Small intestine (tissue), 7 donors: Measurements from ENCODE around the gene SUCNR1. TPM values are rescaled to one million over a fixed set of nuclear protein-coding genes. Genes with fewer than 3 reads are reported as not detected.
"Not testable (repeated sequence)": the region's sequence is repeated elsewhere in the genome, so short reads cannot be mapped to it uniquely, and the experiment has no call there.

Experiments
- DNase-seq, 2 donors: peaks; one replicate each; pipeline versions ENCODE4 v3.0.0 to v3.0.0-alpha.2; 2013
- FAIRE-seq: peaks from 2 replicates; lab custom pipeline; 2012; peaks lifted over from hg19 to GRCh38; lab: Jason Lieb, UNC
- H3K27ac ChIP-seq, 3 donors: one replicate each; pipeline ENCODE4 v1.5.1; 2013; ENCODE audit warnings: low read length in 2 of 3, mild to moderate bottlenecking in 2 of 3, control low read depth in 1 of 3, inconsistent platforms in 1 of 3, low read depth in 1 of 3, moderate library complexity in 1 of 3
- H3K27me3 ChIP-seq, 3 donors: one replicate each; pipeline ENCODE4 v1.6.1; 2013; ENCODE audit warnings: low read length in 3 of 3, inconsistent platforms in 1 of 3; ENCODE audit not compliant: control insufficient read depth in 3 of 3, insufficient read depth in 3 of 3
- H3K36me3 ChIP-seq, 3 donors: one replicate each; pipeline ENCODE4 v1.6.1; 2013; ENCODE audit warnings: low read length in 3 of 3, inconsistent platforms in 1 of 3, low read depth in 1 of 3, mild to moderate bottlenecking in 1 of 3, moderate library complexity in 1 of 3; ENCODE audit not compliant: control insufficient read depth in 3 of 3, insufficient read depth in 2 of 3
- H3K4me1 ChIP-seq, 3 donors: one replicate each; pipeline ENCODE4 v1.6.1; 2013; ENCODE audit warnings: low read length in 2 of 3, inconsistent platforms in 1 of 3, low read depth in 1 of 3, mild to moderate bottlenecking in 1 of 3, moderate library complexity in 1 of 3; ENCODE audit not compliant: control insufficient read depth in 3 of 3, insufficient read depth in 2 of 3
- H3K4me3 ChIP-seq, 3 donors: one replicate each; pipeline ENCODE4 v1.5.1; 2013; ENCODE audit warnings: low read length in 3 of 3, control low read depth in 1 of 3, inconsistent platforms in 1 of 3, low read depth in 1 of 3, mild to moderate bottlenecking in 1 of 3, moderate library complexity in 1 of 3
- H3K9me3 ChIP-seq, 2 donors: one replicate each; pipeline ENCODE4 v1.6.1; 2013; ENCODE audit warnings: low read depth in 1 of 2, low read length in 1 of 2; ENCODE audit not compliant: control insufficient read depth in 2 of 2, insufficient read depth in 1 of 2
- WGBS, 3 donors: extraction: QIAGEN DNeasy Blood & Tissue Kit; methylation state at CpG; one replicate each; pipeline ENCODE4 v1.1.7; 2013; 5-methylcytosine and 5-hydroxymethylcytosine counted together
- polyA plus RNA-seq, 4 donors: library from polyadenylated mRNA; stranded (reverse) in 3 of 4; unstranded in 1 of 4; fragments of 200-250 nt in 3 of 4; fragments of 120-200 nt in 1 of 4; gene quantifications; one replicate each; pipeline versions ENCODE4 v1.2.1 to v1.2.3, GENCODE V29; 2013
- donor health status: healthy with polysubstance abuse.
- donor health status: control.
- donor health status: control.
- donor health status: Bipolar disorder and iron deficiency.
- donor health status: healthy.

SUCNR1 gene
- polyA plus RNA-seq, 4 donors: 0.22 to 0.89 (median 0.36) TPM

GRCh38 chr3:151926956-151927355 is 53.5 kb downstream of the SUCNR1 start:
- Histone ChIP-seq H3K4me1 (no peaks in the 10 kb centered on the region), H3K9me3 (no peaks in the 10 kb centered on the region), H3K36me3 (no peaks in the 10 kb centered on the region), H3K4me3 (no peak overlapping the region), H3K27ac (no peak overlapping the region), H3K27me3 (no peaks in the 10 kb centered on the region)
- 84 to 90% (median 90%) methylated on average over 5 of the region's 5 CpGs for WGBS, 3 donors
- no peak for DNase-seq
- FAIRE-seq: no peak

DNA sequence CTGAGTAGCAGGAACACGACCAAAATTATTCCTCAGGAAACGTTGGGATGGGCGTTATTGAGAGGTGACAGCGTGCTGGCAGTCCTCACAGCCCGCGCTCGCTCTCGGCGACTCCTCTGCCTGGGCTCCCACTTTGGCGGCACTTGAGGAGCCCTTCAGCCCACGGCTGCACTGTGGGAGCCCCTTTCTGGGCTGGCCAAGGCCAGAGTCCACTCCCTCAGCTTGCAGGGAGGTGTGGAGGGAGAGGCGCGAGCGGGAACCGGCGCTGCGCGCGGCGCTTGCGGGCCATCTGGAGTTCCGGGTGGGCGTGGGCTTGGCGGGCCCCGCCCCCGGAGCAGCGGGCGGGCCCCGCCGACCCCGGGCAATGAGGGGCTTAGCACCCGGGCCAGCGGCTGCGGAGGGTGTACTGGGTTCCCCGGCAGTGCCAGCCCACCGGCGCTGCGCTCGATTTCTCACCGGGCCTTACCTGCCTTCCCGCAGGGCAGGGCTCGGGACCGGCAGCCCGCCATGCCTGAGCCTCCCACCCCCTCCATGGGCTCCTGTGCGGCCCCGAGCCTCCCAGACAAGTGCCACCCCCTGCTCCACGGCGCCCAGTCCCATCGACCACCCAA is 54.6 kb downstream of the SUCNR1 start:
- WGBS, 3 donors: 96% methylated on average over 32 to 49 of the region's 49 CpGs
- H3K4me1 ChIP-seq, FAIRE-seq: not testable (repeated sequence)

GRCh38 chr3:151931171-151931570 is 57.7 kb downstream of the SUCNR1 start:
- DNase-seq (no peak), FAIRE-seq (no peak)
- no peaks in the 10 kb centered on the region for H3K9me3 ChIP-seq
- H3K36me3 ChIP-seq: no peaks in the 10 kb centered on the region
- no peak overlapping the region for H3K27ac ChIP-seq
- H3K4me1 ChIP-seq: no peaks in the 10 kb centered on the region
- 82 to 95% (median 94%) methylated on average over 1 of the region's 1 CpG for WGBS, 3 donors
- H3K27me3 ChIP-seq: no peaks in the 10 kb centered on the region
- H3K4me3 ChIP-seq: no peak overlapping the region

More for the DNA sequence above, 54.6 kb downstream of the SUCNR1 start:
- DNase-seq, H3K9me3 ChIP-seq, H3K36me3 ChIP-seq, H3K27me3 ChIP-seq, H3K4me3 ChIP-seq, H3K27ac ChIP-seq: not testable (repeated sequence)

- no peaks in the 10 kb centered on the region for H3K4me1 ChIP-seq
- H3K36me3 ChIP-seq: no peaks in the 10 kb centered on the region
- no peak overlapping the region for H3K27ac ChIP-seq
- FAIRE-seq (no peak), DNase-seq (no peak)
- H3K27me3 ChIP-seq: no peaks in the 10 kb centered on the region
- WGBS, 3 donors: 66 to 87% (median 86%) methylated on average over 2 of the region's 2 CpGs
- H3K9me3 ChIP-seq: no peaks in the 10 kb centered on the region
- H3K4me3 ChIP-seq: no peak overlapping the region
Measured at GRCh38 chr3:151933234-151933853, 59.9 kb downstream of the SUCNR1 start.

Other genes with a start within 250 kb of the SUCNR1 start
- under 1 TPM in 1 of 4 donors, not detected in 3; 0.60 TPM for gene AADACL2, start 139.7 kb upstream of the SUCNR1 start, polyA plus RNA-seq
- 100 to 1,000 TPM in 2 of 4 donors, 10 to 100 TPM in 2; 55.5 to 142 (median 97.7) TPM for gene AADAC, start 59.5 kb upstream of the SUCNR1 start, polyA plus RNA-seq